BE2C (cell line): Measurements from ENCODE around the gene CACFD1.

Source experiments
- DNase-seq: peaks from one replicate; pipeline ENCODE4 v3.0.0-alpha.2; 2020
- H3K27me3 ChIP-seq: fragments of 250-450 bp; sonication (Bioruptor Pico); 2 replicates; pipeline ENCODE4 v1.5.1; 2020; ENCODE audit warnings: mild to moderate bottlenecking
- H3K36me3 ChIP-seq: fragments of 250-450 bp; sonication (Bioruptor Pico); 2 replicates; pipeline ENCODE4 v1.5.1; 2020; ENCODE audit warnings: mild to moderate bottlenecking
- H3K4me1 ChIP-seq: fragments of 250-450 bp; sonication (Bioruptor Pico); 2 replicates; pipeline ENCODE4 v1.5.1; 2020
- H3K4me3 ChIP-seq: 2 replicates; pipeline ENCODE4 v1.5.1; 2011; ENCODE audit warnings: low read depth, low read length
- H3K9me3 ChIP-seq: fragments of 250-450 bp; sonication (Bioruptor Pico); 2 replicates; pipeline ENCODE4 v1.5.1; 2020
- TF ChIP-seq, protein P1 (sequence below): IDR thresholded peaks from 2 replicates; pipeline ENCODE4 v1.5.1; 2012; ENCODE audit warnings: mild to moderate bottlenecking, low read depth, low read length

The CACFD1 gene

DNA sequence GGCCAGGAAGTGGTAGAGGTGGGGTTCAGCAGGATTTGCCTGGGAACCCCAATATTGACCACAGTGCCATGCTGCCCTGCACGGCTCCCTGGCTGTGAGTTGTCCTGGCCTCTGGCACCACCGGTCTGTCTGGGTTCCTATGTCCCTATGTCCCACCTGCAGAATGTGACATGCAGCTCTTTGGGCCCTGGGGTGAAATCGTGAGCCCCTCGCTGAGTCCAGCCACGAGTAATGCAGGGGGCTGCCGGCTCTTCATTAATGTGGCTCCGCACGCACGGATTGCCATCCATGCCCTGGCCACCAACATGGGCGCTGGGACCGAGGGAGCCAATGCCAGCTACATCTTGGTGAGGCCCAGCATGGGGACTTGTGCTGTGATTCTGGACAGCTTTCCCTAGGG, 2.0 kb upstream of the CACFD1 start:
- no peak overlapping the region for H3K4me3 ChIP-seq
- TF ChIP-seq, protein P1, sequence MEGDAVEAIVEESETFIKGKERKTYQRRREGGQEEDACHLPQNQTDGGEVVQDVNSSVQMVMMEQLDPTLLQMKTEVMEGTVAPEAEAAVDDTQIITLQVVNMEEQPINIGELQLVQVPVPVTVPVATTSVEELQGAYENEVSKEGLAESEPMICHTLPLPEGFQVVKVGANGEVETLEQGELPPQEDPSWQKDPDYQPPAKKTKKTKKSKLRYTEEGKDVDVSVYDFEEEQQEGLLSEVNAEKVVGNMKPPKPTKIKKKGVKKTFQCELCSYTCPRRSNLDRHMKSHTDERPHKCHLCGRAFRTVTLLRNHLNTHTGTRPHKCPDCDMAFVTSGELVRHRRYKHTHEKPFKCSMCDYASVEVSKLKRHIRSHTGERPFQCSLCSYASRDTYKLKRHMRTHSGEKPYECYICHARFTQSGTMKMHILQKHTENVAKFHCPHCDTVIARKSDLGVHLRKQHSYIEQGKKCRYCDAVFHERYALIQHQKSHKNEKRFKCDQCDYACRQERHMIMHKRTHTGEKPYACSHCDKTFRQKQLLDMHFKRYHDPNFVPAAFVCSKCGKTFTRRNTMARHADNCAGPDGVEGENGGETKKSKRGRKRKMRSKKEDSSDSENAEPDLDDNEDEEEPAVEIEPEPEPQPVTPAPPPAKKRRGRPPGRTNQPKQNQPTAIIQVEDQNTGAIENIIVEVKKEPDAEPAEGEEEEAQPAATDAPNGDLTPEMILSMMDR: no peak
- DNase-seq: no peak
- H3K27me3 ChIP-seq: no peaks in the 10 kb centered on the region
- no peaks in the 10 kb centered on the region for H3K9me3 ChIP-seq
- no peaks in the 10 kb centered on the region for H3K36me3 ChIP-seq
- H3K4me1 ChIP-seq: peaks cover 8% of the 10 kb centered on the region; the same call in 1 of the 2 replicates

DNA sequence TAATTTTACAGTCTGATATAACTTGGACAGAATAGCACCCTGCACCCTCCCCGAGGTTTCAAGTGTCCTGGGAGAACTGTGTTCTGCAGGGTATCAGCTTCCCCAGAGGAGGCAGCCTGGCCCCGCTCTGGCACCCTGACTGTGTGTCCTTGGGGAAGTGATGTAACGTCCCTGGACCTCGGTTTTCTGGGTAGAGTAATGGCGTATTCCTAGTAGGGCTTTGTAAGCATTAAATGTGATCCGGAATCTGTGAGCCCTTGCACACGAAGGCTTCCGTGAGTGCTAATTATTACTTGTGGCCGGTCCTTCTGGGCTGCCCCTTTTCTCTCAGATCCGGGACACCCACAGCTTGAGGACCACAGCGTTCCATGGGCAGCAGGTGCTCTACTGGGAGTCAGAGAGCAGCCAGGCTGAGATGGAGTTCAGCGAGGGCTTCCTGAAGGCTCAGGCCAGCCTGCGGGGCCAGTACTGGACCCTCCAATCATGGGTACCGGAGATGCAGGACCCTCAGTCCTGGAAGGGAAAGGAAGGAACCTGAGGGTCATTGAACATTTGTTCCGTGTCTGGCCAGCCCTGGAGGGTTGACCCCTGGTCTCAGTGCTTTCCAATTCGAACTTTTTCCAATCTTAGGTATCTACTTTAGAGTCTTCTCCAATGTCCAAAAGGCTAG, 1.0 kb upstream of the CACFD1 start:
- no peaks in the 10 kb centered on the region for H3K27me3 ChIP-seq
- TF ChIP-seq, protein P1: no peak
- no peak for DNase-seq
- peaks cover 8% of the 10 kb centered on the region; the same call in 1 of the 2 replicates for H3K4me1 ChIP-seq
- H3K4me3 ChIP-seq: peak overlapping the region; percentile 76
- H3K36me3 ChIP-seq: no peaks in the 10 kb centered on the region
- H3K9me3 ChIP-seq: no peaks in the 10 kb centered on the region

DNA sequence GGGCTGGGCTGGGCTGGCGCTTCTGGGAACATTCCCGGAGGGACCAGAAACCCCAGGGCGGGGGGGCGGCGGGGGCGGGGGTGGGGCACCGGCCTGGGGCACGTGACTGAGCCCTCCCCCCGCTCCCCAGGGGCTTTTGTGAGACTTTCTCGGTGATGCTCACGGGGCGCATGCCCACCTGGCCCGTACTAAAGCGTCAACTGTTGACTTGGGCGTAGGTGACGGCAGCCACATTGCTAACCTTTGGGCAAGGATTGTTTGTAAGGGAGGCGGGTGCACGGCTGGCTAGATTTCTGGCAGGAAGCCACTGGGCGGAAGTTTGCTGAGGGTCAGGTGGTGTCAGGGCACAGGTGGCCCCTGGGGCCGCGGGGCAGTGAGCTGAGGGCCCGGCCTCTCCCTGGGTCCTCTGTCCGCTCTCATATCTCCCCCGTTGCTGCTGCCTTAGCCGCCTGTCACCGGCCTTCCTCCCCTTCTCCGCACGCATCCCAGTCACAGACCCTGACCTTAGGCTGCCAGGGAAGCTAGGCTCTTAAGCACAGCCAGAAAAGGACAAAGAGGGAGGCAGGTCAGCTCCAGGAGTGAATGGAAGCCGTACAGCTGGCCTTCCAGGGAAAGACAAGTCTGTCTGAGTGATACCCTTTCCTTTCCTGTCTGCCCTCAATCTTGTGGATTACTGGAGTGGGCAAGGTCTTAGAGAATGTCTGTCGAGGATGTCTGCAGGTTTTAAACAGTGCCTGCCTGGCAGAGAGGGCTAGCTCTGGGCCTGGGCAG, 812 bp downstream of the CACFD1 start:
- Histone ChIP-seq H3K4me3 (peak overlapping the region; percentile 76), H3K36me3 (no peaks in the 10 kb centered on the region), H3K4me1 (peaks cover 8% of the 10 kb centered on the region; the same call in 1 of the 2 replicates), H3K9me3 (no peaks in the 10 kb centered on the region), H3K27me3 (no peaks in the 10 kb centered on the region)
- DNase-seq: peak; percentile 73
- TF ChIP-seq, protein P1: no peak

DNA sequence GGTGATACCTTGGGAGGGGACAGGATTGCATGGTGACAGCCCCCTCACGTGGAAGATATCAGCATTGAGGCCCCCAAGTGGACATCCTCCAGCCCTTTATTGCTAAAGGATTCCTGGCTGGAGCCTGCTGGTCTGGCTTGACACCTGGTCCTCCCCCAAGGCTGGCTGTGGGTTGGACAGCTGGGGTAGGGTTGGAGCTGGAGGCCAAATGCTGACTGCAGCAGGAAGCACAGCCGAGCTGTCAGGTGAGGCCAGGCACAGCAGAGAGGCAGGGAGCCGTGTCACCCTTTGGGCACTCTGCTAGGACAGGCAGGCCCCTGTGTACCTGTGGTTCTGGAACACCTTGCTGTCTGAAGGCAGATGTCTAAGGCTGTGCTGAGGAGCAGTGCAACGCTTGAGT, 2.2 kb downstream of the CACFD1 start:
- Histone ChIP-seq H3K9me3 (no peaks in the 10 kb centered on the region), H3K27me3 (no peaks in the 10 kb centered on the region), H3K4me3 (no peak overlapping the region), H3K36me3 (no peaks in the 10 kb centered on the region), H3K4me1 (peaks cover 8% of the 10 kb centered on the region; the same call in 1 of the 2 replicates)
- no peak for DNase-seq
- TF ChIP-seq, protein P1: peak; percentile 16; the same call in 1 of the 2 replicates

DNA sequence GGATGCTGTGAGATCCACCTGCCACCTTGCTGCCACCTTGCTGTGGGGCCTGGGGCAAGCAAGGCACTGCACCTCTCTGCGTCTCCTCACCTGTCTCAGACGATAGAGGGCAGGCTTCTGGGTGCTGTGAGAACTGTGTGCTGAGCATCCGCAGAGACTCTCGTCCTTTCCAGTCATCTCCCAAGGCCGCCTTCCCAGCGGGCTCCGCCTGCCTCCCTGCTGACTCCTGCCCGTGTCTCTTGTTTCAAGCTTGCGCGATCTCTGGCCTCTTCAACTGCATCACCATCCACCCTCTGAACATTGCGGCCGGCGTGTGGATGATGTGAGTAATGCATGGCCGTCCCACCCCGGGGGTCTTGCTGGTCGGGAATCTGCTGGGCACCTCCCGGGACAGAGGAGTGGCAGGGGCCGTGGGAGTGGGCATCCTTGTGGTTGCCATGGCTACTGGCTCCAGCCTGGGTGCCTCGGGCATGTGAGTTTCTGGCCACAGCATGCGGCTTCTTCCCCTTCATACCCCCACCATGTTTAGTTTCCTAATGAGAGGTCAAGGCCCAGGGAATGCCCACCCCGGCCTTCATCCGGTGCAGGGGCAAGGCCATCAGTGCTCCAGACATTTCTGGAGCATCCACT, 3.6 kb downstream of the CACFD1 start:
- no peaks in the 10 kb centered on the region for H3K36me3 ChIP-seq
- H3K9me3 ChIP-seq: no peaks in the 10 kb centered on the region
- H3K4me3 ChIP-seq: no peak overlapping the region
- DNase-seq: no peak
- TF ChIP-seq, protein P1: peak; percentile 13; the same call in 1 of the 2 replicates
- H3K4me1 ChIP-seq: peaks cover 8% of the 10 kb centered on the region; the same call in 1 of the 2 replicates
- H3K27me3 ChIP-seq: no peaks in the 10 kb centered on the region
